Stimulated activated CD8-positive, alpha-beta memory T cell treated with anti-CD3 and anti-CD28 coated beads, Interleukin-4, amount 100 ng/mL, for 1 hour (primary cell): Measurements from ENCODE around the gene FAM240B.

Source experiments
- DNase-seq, 2 donors: peaks; one replicate each; pipeline ENCODE4 v3.0.0-alpha.2; 2020; ENCODE audit warnings: low read depth in 2 of 2, low spot score in 1 of 2

FAM240B gene

DNA sequence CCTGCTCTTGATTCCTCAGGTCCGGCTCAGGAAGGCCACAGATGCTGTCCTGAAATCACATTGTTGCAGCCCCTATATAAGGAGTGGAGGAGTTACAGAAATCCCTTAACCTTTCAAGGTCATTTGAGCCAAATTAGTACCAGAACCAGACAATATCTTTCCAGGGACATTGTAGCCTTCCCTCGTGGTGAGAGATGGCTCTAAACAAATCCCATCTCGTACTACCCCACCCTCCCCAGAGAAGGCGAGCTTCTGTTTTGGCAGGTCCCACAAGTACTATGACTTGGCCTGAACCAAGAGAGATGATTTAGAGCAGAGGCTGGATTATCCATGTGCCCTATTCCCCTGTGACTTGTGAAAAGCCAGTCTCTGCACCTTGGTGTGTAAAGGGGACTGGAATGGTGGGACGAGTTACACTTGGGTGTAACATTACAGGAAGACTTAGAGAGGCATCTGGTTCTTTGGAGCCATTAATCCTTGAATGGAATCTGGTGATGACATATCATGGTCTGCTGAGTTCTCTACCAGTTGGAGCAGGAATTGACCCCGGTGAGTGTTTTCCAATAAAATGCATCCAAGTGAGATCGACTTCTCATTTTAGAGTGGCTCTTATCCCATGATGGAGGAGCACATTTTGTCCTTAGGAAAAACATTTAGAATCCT is at the start of gene FAM240B:
TSS of gene FAM240B (minus strand) at position 51 of the 663 bp plus-strand sequence. CDS start 16,134 bp downstream, outside the sequence.
- no peak for DNase-seq

DNA sequence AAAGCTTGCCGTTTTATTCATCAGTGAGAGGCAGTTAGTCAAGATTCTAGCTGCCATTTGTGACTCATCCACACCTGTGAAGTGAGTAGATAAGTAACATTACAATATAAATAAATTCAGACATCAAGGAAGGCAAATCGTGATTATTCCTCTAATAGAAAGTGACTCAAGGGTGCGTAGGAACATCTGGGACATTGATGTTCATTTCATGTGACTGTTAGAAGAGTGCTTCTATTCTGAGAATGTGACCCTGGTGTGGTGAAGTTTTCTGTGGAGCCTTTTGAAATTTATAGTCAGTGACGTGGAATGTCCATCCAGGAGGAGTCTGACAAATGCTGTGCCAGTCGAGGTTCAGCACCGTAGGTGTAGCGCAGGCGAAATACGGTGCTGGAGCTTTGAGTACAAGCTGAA is 48.4 kb upstream of the FAM240B start:
- no peak for DNase-seq

DNA sequence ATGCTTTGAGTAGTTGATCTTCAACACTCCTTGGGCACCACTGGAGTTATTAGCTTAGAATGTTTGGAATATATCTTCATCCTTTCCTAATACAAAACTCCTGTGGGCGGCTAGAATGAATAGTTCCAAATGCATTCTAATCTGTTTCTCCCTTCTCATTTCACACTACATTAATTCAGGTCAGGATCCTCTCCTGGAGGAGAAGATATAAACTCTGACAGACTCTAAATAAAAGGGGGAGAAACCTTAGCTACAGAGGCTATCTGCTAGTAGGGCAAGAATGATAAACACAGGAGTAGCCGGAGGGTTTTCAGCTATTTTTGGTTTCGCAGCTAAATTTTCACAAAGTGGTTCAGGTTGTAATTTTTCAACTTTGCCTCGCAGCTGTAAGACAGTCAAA is 45.2 kb upstream of the FAM240B start:
- DNase-seq: no peak

DNA sequence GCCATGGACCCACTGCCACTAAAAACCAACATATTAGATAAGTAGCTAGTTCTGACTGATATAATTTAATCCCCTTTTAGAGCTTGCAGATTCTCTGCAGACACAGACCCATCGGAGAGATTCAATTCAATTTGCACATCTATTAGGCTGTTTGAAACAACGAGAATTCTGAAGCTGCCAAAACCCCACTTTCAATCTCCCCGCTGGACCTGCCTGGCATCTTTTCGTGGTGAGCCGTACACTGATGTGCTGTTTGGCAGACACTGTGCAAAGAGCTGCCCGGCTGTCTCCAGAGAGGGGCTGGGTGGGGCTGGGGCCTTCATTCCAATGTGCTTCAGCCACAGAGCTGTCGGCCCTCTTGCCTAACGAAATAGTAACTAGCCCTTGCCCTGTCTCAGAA is 42.1 kb upstream of the FAM240B start:
- DNase-seq: no peak

DNA sequence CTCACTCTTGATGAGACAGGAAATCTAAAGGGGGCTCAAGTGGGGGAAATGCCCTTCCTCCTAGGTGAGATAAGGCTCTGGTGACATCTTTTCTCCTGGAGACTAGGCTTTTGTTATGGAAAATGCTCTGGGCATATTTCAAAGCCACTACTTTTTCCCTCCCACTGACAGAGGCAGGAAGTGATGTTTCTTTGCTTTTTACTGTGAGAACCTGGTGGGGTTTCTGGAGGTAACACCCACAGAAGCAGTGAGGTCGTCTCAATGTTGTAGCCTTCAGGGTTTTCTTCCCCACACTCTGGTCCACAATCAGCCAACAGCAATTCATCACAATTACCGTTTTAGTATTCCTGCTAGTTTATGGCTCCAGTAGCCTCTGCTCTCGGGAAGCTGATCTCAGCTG is 41.4 kb upstream of the FAM240B start:
- no peak for DNase-seq

DNA sequence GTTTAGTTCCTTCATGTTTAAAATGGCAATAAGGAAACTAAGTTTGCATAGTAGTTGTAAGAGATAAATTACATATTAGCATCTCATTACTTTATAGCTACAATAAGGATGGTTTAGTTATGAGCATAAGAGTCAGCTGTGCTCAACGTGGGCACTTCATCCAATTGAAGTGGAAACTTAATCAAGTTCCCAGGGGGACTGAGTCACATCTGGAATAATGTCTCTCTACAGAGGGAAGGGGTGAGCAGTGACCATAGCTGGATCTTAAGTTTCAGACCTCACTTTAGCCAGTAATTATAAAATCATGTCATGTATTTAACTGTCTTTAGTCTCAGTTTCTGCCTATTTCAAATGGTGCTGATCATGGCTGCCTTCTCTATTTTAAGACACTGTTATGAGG is 36.8 kb upstream of the FAM240B start:
- DNase-seq: no peak

DNA sequence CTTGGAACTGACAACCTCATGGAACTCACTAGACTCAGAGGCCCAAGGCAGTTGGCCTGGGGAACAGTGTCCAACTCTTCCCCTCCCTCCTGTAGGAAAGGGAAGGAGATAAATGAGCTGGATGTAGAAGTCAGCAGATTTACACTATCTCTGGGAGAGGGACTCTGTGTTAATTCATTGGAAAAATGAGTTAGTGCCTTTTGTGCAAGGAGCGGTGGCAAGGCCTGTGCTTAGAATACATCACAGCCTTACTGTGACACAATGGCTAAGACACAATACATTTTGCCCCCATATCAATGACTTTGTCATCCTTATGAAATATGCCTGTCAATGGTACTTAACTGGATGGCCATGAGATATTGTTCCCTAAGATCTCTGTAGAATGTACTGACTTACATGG is 28.0 kb upstream of the FAM240B start:
- no peak for DNase-seq

DNA sequence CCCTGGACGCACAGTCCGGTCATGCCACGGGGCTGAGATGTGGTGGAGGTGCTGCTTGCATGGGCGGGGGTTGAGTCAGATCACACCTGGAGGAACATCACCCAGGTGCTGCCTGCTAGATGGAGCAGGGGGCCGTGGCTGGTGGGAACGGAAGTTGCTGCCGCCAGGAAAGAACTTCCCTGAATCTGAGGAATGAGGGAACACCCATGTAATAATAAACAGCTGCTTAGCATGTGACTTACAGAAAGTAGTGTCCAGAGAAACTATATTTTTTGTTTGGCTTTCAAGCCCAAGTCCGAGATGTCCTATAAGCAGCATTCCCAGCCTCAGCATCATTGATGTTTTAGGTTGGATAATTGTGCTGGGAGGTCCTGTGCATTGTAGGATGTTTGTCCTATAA is 27.1 kb upstream of the FAM240B start:
- no peak for DNase-seq

DNA sequence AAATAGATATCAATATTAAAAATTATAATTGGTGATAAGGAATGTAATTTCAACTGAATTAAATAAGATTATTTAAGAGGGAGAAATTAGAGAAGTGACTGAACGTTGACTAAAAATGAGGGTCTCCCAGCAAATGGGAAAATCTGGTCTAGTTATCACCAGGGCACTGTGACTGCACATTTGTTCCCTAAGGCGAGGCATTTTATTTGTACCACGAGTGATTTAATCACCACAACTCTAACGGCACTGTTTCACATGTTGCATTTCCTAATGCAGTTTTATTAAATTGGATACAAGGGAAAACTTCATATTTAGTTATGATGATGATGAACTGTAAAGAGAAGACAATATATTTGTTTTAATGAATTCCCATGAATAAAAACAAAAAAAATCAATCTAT is 26.4 kb upstream of the FAM240B start:
- DNase-seq: no peak

DNA sequence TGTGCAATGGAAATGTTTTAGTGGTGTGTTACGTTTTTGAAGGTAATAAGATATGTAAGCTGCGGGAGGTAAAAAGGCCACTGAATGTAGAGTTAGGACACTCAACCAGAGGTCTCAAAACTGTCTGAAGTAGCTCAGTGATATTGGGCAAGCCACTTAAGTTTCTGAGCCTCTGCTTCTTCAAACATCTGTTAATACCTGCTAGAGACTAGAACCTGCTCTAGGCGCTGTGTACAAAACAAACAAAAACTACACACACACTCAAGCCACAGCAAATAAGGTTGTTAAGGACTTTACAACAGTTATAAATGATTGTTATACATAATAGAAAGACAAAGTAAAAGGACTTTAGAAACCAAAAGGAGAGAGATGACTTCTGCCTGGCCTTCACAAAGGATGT is 24.6 kb upstream of the FAM240B start:
- no peak for DNase-seq

DNA sequence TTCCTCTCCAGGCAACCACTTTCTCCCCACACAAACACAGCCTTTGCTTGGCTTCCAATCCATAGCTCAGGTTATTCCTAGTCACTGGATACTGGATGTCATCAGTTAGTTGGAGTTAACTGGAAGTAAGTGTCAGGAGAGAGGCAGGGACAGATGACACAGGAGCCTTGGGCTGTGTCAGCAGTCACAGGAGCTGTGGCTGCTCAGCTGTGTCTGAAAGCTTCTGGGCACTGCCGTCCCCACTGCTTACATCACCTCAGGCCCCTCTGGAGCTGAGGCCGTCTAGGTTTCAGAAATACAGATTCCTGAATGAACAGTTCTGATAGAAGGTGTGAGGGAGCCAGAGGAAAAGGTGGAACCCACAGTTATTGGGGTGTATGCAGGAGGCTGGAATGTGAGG is 17.3 kb upstream of the FAM240B start:
- no peak for DNase-seq

DNA sequence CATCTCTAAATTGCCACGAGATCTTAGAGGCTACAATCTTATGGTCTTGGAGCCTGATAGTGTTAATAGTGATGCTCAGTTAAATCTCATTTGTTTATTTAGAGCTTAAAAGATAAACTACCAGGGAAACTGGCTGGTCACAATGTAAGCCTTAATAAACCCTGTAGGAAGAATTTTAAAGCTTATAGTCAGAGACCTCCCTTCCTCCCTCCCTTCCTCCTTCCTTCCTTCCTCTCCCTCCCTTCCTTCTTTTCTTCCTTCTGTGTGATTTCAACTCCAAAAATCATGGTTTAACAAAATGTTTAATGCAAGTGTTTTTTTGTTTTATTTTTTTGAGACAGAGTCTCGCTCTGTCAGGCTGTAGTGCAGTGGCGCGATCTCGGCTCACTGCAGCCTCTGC is 14.9 kb upstream of the FAM240B start:
- no peak for DNase-seq

DNA sequence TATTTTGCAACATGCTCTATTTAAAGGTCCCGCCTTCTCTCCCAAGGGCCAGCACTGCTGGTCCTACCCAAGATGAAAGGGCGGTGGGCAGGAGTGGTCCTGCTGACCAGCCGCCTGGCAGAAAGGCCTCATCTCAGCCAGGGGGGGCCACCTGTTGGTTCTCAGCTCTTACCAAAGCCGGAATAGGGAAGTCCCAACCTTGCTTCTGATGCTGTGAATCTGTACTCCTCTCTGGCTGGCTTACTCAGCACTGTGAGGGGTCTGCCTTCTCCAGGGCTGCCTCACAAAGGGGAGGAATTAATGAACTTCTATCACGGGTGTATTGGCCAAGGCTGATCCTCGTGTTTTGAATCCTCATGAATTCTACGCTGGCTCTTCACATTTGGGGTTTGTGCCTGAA is 13.6 kb upstream of the FAM240B start:
- DNase-seq: no peak

DNA sequence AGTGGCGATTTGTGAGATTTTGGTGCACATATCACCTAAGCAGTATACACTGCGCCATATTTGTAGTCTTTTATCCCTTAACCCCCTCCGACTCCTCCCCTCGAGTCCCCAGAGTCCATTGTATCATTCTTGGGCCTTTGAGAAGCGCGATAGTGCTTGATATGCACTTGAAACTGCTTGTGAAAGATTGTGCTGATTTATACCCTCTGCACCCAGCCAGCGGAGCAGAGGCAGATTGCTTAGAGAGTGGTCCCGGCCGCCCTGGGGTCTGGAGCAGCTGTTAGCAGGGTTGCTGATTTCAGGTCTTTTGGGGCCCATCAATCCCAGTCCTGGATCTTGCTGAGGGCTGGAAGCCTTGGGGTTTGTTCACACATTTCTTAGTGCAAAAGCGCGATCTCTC is 13.0 kb upstream of the FAM240B start:
- DNase-seq: no peak

DNA sequence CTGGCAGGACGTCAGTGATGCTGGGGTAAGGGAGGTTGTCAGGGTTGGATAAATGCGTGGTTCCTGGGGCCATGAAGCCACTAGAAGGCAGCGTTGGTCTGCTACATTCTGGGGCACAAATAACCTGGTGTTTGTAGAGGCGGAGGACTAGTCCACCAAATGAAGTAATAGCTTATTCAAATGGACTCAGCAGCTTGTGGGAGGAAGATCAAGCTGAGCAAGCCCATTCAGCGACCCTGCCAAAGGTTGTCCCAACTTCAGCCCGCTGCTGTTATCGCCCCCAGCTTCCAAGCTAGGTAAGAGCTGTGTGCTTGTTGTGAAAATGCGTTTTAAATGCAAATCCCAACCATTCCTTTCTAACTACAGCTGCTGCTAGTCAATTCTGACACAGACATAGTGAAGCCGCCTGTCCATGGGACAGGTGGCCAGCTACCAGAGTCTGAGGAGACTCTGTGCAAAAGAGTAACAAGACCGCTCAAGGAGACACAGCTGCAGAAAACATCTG is 7.6 kb upstream of the FAM240B start:
- DNase-seq: no peak

DNA sequence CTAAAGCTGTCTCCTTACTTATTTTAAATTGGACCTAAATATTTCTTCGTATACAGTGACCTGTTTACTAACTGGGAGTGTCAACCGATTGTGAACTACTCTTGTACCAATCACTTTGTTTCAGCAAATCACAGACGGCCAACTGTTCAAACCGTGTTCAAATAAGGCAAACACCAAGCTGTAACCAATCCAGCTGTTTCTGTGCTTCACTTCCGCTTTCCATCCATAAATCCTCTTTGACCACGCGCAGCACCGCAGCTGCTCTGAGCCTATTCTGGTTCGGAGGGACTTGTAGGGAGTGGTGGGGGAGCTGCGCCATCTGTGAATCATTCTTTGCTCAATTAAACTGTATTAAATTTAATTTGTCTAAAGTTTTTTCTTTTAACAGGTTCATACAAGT is 4.8 kb upstream of the FAM240B start:
- no peak for DNase-seq

DNA sequence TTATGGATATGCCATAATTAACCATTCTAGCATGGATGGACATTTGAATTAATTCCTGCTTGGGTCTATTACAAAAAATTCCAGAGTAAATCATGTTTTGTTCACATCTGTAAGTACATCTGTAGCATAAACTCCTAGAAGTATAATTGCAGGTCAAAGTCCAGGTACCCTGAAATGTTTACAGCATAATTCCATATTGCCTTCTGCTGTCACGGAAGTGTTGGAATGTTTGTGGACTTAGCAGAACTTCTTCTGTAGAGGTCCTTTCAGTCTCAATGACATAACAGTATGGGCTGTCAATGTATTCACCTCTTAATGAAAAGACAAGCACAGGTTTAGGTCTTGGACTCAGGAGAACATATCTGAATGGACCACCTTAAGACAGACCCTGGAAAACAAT is 1.8 kb downstream of the FAM240B start:
- no peak for DNase-seq

DNA sequence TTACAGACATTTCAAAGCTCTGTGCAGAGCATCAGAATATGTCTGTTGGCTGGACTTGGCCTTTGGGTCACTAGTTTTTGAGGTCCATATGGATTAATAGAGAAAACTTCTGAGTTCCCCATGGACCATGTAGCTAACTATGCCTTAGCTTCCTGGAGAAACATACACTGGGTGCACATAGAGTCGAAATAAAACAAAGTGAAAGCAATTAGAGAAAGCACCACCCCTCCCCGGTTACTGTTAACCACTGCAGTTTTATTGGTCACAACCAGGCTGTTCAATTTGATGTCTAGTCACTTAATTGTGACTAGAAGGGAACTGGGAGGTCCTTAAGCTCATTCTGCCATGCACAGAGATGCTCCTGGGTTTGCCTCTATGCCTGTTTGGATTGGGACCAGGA is 4.2 kb downstream of the FAM240B start:
- no peak for DNase-seq

DNA sequence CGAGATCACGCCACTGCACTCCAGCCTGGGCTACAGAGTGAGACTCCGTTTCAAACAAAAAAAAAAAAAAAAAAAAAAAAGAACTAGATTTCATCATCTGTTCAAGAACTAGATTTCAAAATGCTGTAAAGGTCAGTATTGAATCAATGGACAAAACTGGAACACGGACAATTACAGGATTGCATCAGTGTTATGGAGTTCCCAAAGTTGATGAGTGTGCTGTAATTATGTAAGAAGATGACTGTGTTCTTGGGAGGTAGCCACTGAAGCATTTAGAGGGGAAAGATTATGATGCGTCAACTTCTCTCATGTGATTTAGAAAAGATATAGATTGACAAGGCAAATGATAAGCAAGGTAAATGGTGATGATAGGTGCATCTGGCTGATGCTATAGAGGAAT is 6.5 kb downstream of the FAM240B start:
- DNase-seq: no peak

DNA sequence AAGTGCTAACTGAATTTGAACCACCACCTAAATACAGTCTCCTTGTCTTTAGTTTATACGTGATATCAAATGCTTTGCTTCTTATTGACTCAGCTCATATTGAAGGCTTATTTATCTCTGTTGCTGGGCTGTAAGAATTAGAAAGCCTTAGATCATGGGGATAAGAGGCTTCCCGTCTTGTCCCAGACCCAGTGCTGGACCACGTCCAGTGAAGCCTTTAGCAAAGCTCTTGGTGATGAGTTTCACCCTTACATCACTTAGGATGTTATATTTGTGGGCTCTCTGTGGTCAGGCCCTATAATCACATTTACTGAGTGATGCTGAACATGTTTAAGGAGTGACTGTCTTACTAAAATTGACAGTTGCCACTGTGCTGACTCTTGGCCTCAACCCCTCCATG is 11.2 kb downstream of the FAM240B start:
- no peak for DNase-seq

DNA sequence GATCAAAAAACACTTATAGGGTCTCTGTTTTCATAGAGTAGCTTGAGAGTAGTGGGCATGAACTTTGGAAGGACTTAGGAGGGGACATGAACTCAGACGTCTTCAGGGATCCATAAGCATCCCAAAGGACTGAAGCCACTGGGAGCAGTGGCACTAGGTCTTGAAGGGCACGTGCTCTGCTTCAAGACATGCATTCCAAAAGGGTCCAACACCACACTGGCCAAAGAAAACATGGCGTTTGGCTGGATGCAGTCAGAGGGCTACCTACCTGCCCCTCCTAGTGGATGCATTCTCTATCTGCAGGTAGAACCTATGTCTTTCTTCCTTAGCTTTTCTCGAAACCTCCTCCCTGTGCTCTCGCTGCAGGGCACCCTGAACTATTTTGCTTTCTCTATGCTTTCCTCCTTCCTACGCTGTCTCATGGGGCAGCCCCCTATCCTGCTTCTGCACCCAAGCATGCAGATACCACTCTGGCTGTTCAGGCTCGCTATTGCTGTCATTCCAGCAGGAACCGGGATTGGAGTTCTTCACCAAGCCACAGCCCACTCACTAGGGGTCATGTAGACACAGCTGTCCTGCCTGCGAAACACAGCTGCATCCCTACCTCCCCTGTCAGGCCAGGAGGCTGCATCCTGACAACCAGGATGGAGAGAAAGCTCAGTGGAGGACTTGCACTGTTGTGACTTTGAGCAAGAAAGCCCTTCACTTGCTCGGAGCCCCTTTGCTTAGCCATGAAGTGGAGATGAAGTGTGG is 11.9 kb downstream of the FAM240B start:
- DNase-seq: no peak

DNA sequence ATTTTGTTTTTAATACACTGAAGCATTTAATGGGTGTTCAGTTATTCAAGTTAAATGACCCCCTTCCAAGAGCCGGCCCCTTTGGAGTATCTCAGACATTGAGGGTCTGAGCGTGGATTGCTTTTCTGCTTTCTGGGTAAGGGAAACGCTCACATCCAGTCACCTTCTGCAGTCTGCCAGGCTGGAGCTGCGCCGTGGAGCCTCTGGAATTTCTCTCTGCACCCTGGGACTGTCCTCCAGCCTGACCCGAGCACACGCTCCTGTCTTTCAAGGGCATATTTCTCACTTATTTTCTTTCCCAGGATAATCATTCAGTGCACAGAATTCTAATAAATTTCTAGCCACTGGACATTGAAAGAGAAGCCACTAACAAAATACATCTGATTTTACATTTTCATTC is 13.4 kb downstream of the FAM240B start:
- DNase-seq: no peak

DNA sequence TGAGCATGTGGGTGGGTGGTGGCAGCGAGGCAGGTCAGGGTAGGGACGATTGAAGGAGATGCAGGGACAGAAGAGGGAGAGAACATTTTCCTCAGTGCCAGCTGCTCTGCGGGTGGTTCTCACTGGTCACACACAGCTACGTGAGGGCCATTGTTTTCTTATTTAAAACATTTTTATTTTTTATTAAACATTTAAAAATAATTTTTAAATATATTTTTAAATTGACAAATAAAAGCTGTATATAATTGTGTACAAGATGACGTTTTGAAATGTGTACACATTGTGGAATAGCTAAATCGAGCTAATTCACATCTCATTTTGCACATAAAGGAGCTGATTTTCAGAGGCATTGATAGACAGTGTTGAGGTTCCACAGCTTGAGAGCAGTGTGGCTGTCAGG is 14.0 kb downstream of the FAM240B start:
- no peak for DNase-seq
